Fibroblast of lung (primary cell): ENCODE measurements around the gene TMEM119. TPM values are rescaled to one million over a fixed set of nuclear protein-coding genes. Genes with fewer than 3 reads are reported as not detected.
A peak's percentile ranks its signal among the peaks of the same experiment; 100 is the strongest.

ENCODE experiments used
- DNase-seq, 2 donors: peaks; one replicate each; pipeline versions ENCODE4 v3.0.0 to v3.0.0-alpha.2; 2010; ENCODE audit warnings: low read depth in 2 of 2
- H2AFZ ChIP-seq: 2 replicates; pipeline ENCODE4 v1.5.1; 2012; ENCODE audit warnings: low read length, control low read depth, inconsistent platforms
- H3K27ac ChIP-seq: 2 replicates; pipeline ENCODE4 v1.5.1; 2011; ENCODE audit warnings: low read length, control low read depth; ENCODE audit not compliant: insufficient read depth
- H3K27me3 ChIP-seq: 2 replicates; pipeline ENCODE4 v1.5.1; 2011; ENCODE audit warnings: mild to moderate bottlenecking, low read length; ENCODE audit not compliant: control insufficient read depth, insufficient read depth
- H3K36me3 ChIP-seq: 2 replicates; pipeline ENCODE4 v1.5.1; 2011; ENCODE audit warnings: low read length; ENCODE audit not compliant: control insufficient read depth, insufficient read depth
- H3K4me1 ChIP-seq: 2 replicates; pipeline ENCODE4 v1.5.1; 2011; ENCODE audit warnings: low read length; ENCODE audit not compliant: control insufficient read depth, insufficient read depth; ENCODE audit errors: extremely low read depth
- H3K4me2 ChIP-seq: 2 replicates; pipeline ENCODE4 v1.5.1; 2011; ENCODE audit warnings: low read length, control low read depth; ENCODE audit not compliant: insufficient read depth; ENCODE audit errors: extremely low read depth
- H3K4me3 ChIP-seq, 4 experiments: fragments of 200-600 bp in 1 of 4; sonication (generic) in 1 of 4; replicated peaks in 1 of 4; 2 replicates each; pipeline ENCODE4 v1.5.1; 2011 to 2016; ENCODE audit warnings: low read length in 4 of 4, low read depth in 3 of 4, mild to moderate bottlenecking in 3 of 4, control low read depth in 2 of 4, inconsistent platforms in 1 of 4, mixed read lengths in 1 of 4; ENCODE audit not compliant: insufficient read depth in 1 of 4; ENCODE audit errors: control extremely low read depth in 1 of 4
- H3K79me2 ChIP-seq: 2 replicates; pipeline ENCODE4 v1.5.1; 2012; ENCODE audit warnings: mild to moderate bottlenecking, low read length, inconsistent platforms; ENCODE audit not compliant: control insufficient read depth, insufficient read depth
- H3K9ac ChIP-seq: 2 replicates; pipeline ENCODE4 v1.5.1; 2011; ENCODE audit warnings: mild to moderate bottlenecking, low read length, control low read depth; ENCODE audit not compliant: insufficient read depth
- H3K9me3 ChIP-seq: 2 replicates; pipeline ENCODE4 v1.5.1; 2012; ENCODE audit warnings: low read depth, low read length; ENCODE audit not compliant: control insufficient read depth, insufficient read depth
- H4K20me1 ChIP-seq: 2 replicates; pipeline ENCODE4 v1.5.1; 2011; ENCODE audit warnings: low read length; ENCODE audit not compliant: control insufficient read depth, insufficient read depth; ENCODE audit errors: extremely low read depth
- CTCF ChIP-seq, 2 donors: IDR thresholded peaks in 1 of 2; conservative IDR thresholded peaks in 1 of 2; 1 replicate in 1 of 2; 2 replicates in 1 of 2; pipeline ENCODE4 v1.5.1; 2011 to 2012; ENCODE audit warnings: low read length in 2 of 2, control low read depth in 1 of 2, inconsistent platforms in 1 of 2, low read depth in 1 of 2, mild to moderate bottlenecking in 1 of 2
- EZH2 ChIP-seq: IDR thresholded peaks from 2 replicates; pipeline ENCODE4 v1.5.1; 2012; ENCODE audit warnings: low read length, control low read depth, mild to moderate bottlenecking; ENCODE audit errors: missing control alignments
- polyA plus RNA-seq, 2 donors: library from polyadenylated mRNA; depleted of rRNA in 1 of 2; stranded (reverse) in 1 of 2; unstranded in 1 of 2; fragments of >200 nt; gene quantifications; 2 replicates each; pipeline ENCODE4 v1.2.1, GENCODE V29; 2011 to 2012; ENCODE audit warnings: missing spikeins in 1 of 2
- total RNA-seq: library from RNA; depleted of rRNA; stranded (reverse); fragments of >200 nt; gene quantifications from 2 replicates; pipeline ENCODE4 v1.2.1, GENCODE V29; 2014

The TMEM119 gene
- total and polyA plus RNA-seq, 2 donors (not counting 1 experiment from before 2014, with no cell fraction given) = 154 to 358 TPM

DNA sequence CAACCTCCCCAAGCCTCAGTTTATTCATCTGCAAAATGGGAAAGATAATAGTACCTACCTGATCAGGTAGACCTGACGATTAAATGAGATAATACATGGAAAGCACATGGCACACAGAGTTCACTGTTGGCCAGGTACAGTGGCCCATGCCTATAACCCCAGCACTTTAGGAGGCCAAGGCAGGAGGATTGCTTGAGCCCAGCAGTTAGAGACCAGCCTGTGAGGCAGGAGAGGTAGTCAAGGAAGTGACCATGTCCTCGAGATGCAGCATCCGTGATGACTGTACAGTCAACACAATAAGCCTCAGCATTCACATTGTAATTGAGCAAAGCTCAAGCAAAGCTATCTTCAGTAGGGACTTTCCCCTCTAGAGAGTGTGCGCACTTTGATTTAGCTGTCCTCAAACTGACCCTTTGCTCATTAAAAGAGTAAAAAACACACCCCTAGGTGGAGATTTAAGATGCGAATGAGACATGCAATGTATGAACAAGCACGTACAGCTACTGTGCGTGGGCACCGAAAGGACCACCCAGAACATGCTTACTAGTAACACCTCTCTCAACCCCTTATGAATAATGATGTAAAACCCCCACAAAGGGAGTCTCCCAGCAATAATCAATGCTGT, 25.6 kb downstream of the TMEM119 start:
- Histone ChIP-seq H2AFZ (no peak overlapping the region), H3K9ac (no peak overlapping the region), H3K27ac (no peak overlapping the region), H3K79me2 (no peaks in the 10 kb centered on the region), H3K4me3 (no peak overlapping the region), H4K20me1 (no peaks in the 10 kb centered on the region), H3K9me3 (no peaks in the 10 kb centered on the region), H3K36me3 (peaks cover 8% of the 10 kb centered on the region), H3K4me2 (no peak overlapping the region), H3K4me1 (peaks cover 13% of the 10 kb centered on the region), H3K27me3 (no peaks in the 10 kb centered on the region)
- TF ChIP-seq EZH2 = no peak
- TF ChIP-seq CTCF (conservative IDR thresholded peaks at IDR 0.05 in 1 of 2, IDR thresholded peaks at IDR 0.05 in 1 of 2; ENCODE audit: low read depth in 1 of 2, low read length in 2 of 2) = no peak
- DNase-seq = peak in 1 of 2 donors; percentile 51

DNA sequence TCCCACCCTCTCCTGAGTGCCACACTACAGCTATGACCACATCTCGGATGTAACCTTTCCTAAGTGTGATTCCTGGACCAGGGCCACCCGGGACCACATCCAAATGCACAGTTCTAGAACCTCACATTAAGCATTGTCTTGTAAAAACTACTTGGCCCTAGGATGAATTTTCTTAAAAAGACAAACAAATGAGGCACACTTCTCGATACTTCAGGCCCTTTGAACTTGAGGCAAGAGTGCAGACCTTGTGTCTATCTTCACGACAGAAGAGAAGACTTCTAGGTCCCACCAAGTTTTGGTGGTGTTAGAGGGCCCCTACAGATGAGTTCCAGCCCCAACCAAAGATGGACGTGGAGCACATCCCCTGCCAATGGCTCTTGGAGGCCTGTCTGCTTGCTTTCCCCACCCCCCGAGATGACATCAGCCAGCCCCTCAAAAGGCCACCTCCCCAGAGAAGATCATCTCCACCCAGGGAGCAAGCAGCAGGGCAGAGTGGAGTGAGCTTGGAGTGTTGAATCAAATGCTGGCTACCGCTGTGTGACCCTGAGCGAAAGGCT, 26.2 kb downstream of the TMEM119 start:
- no peak for DNase-seq
- H3K27ac ChIP-seq = no peak overlapping the region
- H4K20me1 ChIP-seq = no peaks in the 10 kb centered on the region
- TF ChIP-seq CTCF (conservative IDR thresholded peaks at IDR 0.05 in 1 of 2, IDR thresholded peaks at IDR 0.05 in 1 of 2; ENCODE audit: low read depth in 1 of 2, low read length in 2 of 2) (no peak), EZH2 (no peak)
- peaks cover 10% of the 10 kb centered on the region for H3K4me1 ChIP-seq
- no peak overlapping the region for H3K4me3 ChIP-seq
- no peak overlapping the region for H3K4me2 ChIP-seq
- H3K9me3 ChIP-seq = no peaks in the 10 kb centered on the region
- H3K36me3 ChIP-seq = peaks cover 14% of the 10 kb centered on the region
- H2AFZ ChIP-seq = no peak overlapping the region
- H3K27me3 ChIP-seq = no peaks in the 10 kb centered on the region
- no peak overlapping the region for H3K9ac ChIP-seq
- no peaks in the 10 kb centered on the region for H3K79me2 ChIP-seq

- DNase-seq = peak in 1 of 2 donors; percentile 82
Measured at GRCh38 chr12:108570743-108571608, 26.9 kb downstream of the TMEM119 start.

More at GRCh38 chr12:108570743-108571608, 26.9 kb downstream of the TMEM119 start:
- Histone ChIP-seq H3K27ac (no peak overlapping the region), H2AFZ (no peak overlapping the region), H3K36me3 (peaks cover 19% of the 10 kb centered on the region), H3K9ac (no peak overlapping the region), H3K79me2 (no peaks in the 10 kb centered on the region), H4K20me1 (no peaks in the 10 kb centered on the region), H3K4me1 (peaks cover 4% of the 10 kb centered on the region), H3K27me3 (no peaks in the 10 kb centered on the region), H3K4me2 (no peak overlapping the region), H3K4me3 (no peak overlapping the region), H3K9me3 (no peaks in the 10 kb centered on the region)
- TF ChIP-seq CTCF (conservative IDR thresholded peaks at IDR 0.05 in 1 of 2, IDR thresholded peaks at IDR 0.05 in 1 of 2; ENCODE audit: low read depth in 1 of 2, low read length in 2 of 2) = peak; percentile 53 to 58
- TF ChIP-seq EZH2 = no peak
